Adrenal gland (tissue), 5 donors: ENCODE measurements around the gene ZNF787.

Experiments used
- POLR2A ChIP-seq, 2 donors: fragments of 450-650 bp; IDR thresholded peaks; one replicate each; pipeline ENCODE4 v1.6.1; 2017; ENCODE audit warnings: antibody characterized with exemption in 2 of 2, mild to moderate bottlenecking in 2 of 2, moderate library complexity in 1 of 2
- TF ChIP-seq, protein P1 (sequence below), 6 experiments: fragments of 450-650 bp in 4 of 6; fragments of 200-600 bp in 2 of 6; sonication (generic) in 1 of 6; IDR thresholded peaks; 1 replicate in 5 of 6; 2 replicates in 1 of 6; pipeline versions ENCODE4 v1.5.1 to v1.8.0; 2016 to 2021; ENCODE audit warnings: antibody characterized with exemption in 6 of 6, mild to moderate bottlenecking in 2 of 6, moderate library complexity in 1 of 6
- donor health status: DM: no; HTN: no; CAD: no.

DNA sequence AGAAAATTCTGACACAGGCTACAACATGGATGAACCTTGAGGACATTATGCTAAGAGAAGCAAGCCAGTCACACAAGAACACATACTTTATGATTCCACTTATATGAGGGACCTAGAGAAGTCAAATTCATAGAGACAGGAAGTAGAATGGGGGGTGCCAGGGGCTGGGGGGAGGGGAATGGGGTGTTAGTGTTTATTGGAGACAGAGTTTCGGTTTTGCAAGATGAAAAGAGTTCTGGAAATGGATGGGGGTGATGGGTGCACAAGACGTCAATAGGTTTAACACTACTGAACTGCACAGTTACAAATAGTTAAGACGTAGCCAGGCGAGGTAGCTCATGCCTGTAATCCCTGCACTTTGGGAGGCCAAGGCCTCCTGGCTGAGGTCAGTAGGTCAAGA is 3.5 kb upstream of the ZNF787 start:
- TF ChIP-seq, protein P1, sequence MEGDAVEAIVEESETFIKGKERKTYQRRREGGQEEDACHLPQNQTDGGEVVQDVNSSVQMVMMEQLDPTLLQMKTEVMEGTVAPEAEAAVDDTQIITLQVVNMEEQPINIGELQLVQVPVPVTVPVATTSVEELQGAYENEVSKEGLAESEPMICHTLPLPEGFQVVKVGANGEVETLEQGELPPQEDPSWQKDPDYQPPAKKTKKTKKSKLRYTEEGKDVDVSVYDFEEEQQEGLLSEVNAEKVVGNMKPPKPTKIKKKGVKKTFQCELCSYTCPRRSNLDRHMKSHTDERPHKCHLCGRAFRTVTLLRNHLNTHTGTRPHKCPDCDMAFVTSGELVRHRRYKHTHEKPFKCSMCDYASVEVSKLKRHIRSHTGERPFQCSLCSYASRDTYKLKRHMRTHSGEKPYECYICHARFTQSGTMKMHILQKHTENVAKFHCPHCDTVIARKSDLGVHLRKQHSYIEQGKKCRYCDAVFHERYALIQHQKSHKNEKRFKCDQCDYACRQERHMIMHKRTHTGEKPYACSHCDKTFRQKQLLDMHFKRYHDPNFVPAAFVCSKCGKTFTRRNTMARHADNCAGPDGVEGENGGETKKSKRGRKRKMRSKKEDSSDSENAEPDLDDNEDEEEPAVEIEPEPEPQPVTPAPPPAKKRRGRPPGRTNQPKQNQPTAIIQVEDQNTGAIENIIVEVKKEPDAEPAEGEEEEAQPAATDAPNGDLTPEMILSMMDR (IDR thresholded peaks at IDR 0.05), result no peak
- no peak for TF ChIP-seq POLR2A (IDR thresholded peaks at IDR 0.05)
